ENCODE measurements around the gene PAPPA2. TPM values are rescaled to one million over a fixed set of nuclear protein-coding genes. Genes with fewer than 3 reads are reported as not detected.

PAPPA2 gene
- total RNA-seq, 2 experiments from 2014 or later = 0.19 to 0.37 TPM

DNA sequence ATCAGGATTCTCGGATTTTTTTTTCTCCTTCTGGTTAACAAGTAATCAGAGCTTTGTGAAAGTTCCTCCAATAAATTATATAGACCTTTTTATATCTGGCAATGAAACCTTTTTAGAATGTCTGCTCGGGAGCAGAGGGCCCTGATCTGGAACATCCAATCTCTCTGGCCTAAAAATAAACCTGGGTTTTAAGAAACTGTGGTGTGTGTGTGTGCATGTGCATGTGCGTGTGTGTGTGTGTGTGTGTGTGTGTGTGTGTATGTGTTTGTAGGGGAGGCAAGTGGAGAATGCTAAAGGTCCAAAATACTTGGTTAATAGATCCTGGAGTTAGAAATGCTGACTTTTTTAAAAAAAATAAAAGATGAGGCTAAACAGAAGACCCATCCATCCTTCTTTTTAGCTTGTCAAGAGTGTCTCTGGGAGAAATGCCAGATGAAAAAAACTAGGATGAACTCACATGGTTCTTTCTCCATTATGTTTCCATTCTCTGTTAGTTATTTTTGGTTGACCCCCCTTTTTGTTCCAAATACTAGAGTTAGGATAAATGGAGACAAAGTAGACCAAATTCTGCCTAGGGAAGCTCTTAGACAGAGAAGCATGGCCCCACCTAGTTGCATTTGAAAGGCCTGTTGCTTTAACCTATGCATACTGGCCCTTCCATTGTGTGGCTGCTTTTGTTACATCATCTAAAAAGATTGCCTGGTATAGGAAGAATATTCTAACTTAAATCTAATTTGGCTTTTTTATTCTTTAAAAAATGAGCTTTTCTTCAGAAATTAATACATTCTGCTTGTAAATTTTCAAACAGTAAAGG, 175.9 kb downstream of the PAPPA2 start:
- no peaks in the 10 kb centered on the region for H3K36me3 Mint-ChIP-seq (ENCODE audit: low read depth)
- no peak for DNase-seq
- no peak overlapping the region for H3K27ac Mint-ChIP-seq
- no peaks in the 10 kb centered on the region for H3K27me3 Mint-ChIP-seq (ENCODE audit: low read depth)
- peaks cover 4% of the 10 kb centered on the region for H3K9me3 Mint-ChIP-seq
- intact Hi-C loops (cut with micrococcal nuclease) = no loop called here
- no peak overlapping the region for H3K4me3 Mint-ChIP-seq
- no peaks in the 10 kb centered on the region for H3K4me1 Mint-ChIP-seq (ENCODE audit: low read depth)
- CTCF ChIA-PET = no interaction called here

DNA sequence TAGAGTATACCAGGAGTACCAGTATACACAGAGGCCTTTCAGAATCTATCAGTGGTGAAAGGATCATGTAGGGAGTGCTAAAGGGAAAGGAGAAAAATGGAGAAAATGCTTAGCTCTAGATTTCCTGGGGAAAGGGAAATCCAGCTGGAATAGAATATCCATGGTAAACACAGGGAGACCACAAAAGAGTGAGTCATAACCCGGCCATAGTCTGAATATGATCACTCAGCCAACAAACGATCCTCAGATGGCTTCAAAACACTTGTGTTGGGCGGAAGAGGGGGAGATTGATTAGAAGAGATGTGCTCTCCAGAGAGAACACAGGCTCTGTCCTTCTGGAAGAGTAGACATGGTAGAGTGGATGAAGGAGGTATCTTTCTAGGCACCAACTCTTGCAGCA, 180.6 kb downstream of the PAPPA2 start:
- no peaks in the 10 kb centered on the region for H3K36me3 Mint-ChIP-seq (ENCODE audit: low read depth)
- no peak overlapping the region for H3K4me3 Mint-ChIP-seq
- H3K27me3 Mint-ChIP-seq (ENCODE audit: low read depth) = no peaks in the 10 kb centered on the region
- H3K9me3 Mint-ChIP-seq = peaks cover 10% of the 10 kb centered on the region
- H3K4me1 Mint-ChIP-seq (ENCODE audit: low read depth) = no peaks in the 10 kb centered on the region
- intact Hi-C loops (cut with micrococcal nuclease) = no loop called here
- DNase-seq = no peak
- CTCF ChIA-PET = interaction anchor here (0.7 to 1.2 kb wide), 3 partner anchors 48 to 996 kb away, joined by 4 read pairs; no protein-coding TSS in a partner anchor
- no peak overlapping the region for H3K27ac Mint-ChIP-seq

DNA sequence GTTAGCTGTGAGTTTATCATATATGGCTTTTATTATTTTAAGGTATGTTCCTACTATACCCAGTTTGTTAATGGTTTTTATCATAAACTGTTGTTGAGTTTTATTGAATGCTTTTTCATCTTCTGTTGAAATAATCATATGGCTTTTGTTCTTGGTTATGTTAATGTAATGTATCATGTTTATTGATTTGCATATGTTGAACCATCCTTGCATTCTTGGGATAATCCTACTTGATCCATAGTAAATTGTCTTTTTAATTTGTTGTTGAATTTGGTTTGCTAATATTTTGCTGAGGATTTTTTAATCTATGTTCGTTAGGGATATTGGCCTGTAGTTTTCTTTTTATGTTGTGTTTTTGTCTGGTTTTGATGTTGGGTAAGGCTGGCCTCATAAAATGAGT, 185.6 kb downstream of the PAPPA2 start:
- intact Hi-C loops (cut with micrococcal nuclease) = no loop called here
- no peak overlapping the region for H3K27ac Mint-ChIP-seq
- H3K9me3 Mint-ChIP-seq = peaks cover 32% of the 10 kb centered on the region
- H3K4me3 Mint-ChIP-seq = no peak overlapping the region
- no peaks in the 10 kb centered on the region for H3K27me3 Mint-ChIP-seq (ENCODE audit: low read depth)
- H3K4me1 Mint-ChIP-seq (ENCODE audit: low read depth) = no peaks in the 10 kb centered on the region
- CTCF ChIA-PET = no interaction called here
- H3K36me3 Mint-ChIP-seq (ENCODE audit: low read depth) = no peaks in the 10 kb centered on the region
- no peak for DNase-seq

DNA sequence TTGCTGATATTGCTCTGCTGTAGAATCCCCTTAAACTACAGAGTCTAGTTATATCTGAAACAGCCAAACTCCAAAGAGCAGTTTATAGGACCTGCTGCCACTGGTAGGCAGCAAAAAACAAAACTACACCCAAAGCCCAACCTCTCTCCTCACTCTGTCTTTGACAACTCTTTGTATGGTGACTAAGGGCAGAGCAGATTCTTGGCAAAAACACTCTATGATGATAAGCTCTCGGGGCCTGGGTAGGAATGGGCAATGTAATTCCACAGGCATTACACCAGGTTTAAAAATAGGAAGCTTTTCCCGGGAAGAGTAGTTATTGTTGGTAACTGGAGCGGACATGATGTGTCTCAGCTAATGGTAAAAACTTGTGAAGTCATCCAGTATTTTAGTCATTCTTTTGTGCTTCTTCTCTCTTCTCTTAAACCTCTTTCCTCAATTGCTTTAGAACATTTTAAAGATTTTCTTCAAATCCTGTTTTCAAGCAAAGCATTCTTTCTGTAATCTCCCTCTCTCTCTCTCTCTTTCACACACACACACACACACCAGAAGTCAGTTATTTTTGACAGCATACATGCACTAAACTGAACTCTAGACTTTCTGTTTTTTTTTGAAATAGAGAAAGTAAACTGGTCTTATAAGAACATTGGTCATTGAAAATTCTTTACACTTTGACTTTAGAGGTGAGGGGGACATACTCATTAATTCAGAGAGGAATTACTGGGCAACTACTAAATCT, 193.5 kb downstream of the PAPPA2 start:
- H3K27ac Mint-ChIP-seq = no peak overlapping the region
- H3K4me3 Mint-ChIP-seq = no peak overlapping the region
- peaks cover 5% of the 10 kb centered on the region for H3K27me3 Mint-ChIP-seq (ENCODE audit: low read depth)
- H3K9me3 Mint-ChIP-seq = peaks cover 15% of the 10 kb centered on the region
- intact Hi-C loops (cut with micrococcal nuclease) = no loop called here
- CTCF ChIA-PET = no interaction called here
- no peak for DNase-seq
- no peaks in the 10 kb centered on the region for H3K36me3 Mint-ChIP-seq (ENCODE audit: low read depth)
- H3K4me1 Mint-ChIP-seq (ENCODE audit: low read depth) = no peaks in the 10 kb centered on the region

DNA sequence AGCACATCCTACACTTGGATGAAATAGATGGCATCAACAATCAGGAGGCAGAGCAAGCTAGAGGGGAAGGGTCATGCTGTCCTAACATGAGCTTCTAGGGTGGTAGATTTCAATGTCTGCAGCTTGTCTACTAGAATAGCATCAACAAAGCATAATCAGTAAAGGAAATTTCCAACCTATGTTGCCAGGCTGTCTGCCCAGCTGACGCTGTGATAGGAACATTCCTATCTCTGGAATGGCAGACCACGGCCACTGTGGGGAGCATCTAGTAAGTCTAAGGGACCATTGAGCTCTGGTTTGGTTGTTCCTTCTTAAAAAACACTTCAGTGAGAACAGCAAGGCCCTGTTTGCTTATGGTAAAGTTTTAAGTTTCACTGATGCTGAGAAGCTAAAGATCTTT, 206.8 kb downstream of the PAPPA2 start:
- Mint-ChIP-seq H3K4me1 (ENCODE audit: low read depth) (no peaks in the 10 kb centered on the region), H3K27me3 (ENCODE audit: low read depth) (peaks cover 2% of the 10 kb centered on the region), H3K9me3 (peaks cover 2% of the 10 kb centered on the region), H3K36me3 (ENCODE audit: low read depth) (no peaks in the 10 kb centered on the region), H3K27ac (no peak overlapping the region), H3K4me3 (no peak overlapping the region)
- CTCF ChIA-PET = no interaction called here
- DNase-seq = no peak
- intact Hi-C loops (cut with micrococcal nuclease) = no loop called here

DNA sequence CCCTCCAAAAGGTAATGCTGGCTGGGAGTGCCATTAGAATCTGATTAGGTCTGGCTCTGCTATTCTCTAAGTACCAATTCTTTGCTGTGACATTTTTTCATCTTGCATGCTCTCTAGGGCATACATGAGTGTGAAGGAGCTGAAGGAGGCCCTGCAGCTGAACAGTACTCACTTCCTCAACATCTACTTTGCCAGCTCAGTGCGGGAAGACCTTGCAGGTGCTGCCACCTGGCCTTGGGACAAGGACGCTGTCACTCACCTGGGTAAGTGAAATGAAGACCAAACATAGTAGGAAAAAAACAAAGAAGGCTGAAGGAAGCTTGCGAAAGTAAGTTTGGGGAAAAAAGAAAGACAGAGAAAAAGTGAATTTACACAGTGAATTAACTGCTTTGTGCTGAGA, 207.9 kb downstream of the PAPPA2 start:
- H3K9me3 Mint-ChIP-seq = peaks cover 2% of the 10 kb centered on the region
- H3K4me3 Mint-ChIP-seq = no peak overlapping the region
- CTCF ChIA-PET = no interaction called here
- H3K27me3 Mint-ChIP-seq (ENCODE audit: low read depth) = peaks cover 2% of the 10 kb centered on the region
- H3K36me3 Mint-ChIP-seq (ENCODE audit: low read depth) = no peaks in the 10 kb centered on the region
- H3K27ac Mint-ChIP-seq = no peak overlapping the region
- DNase-seq = no peak
- H3K4me1 Mint-ChIP-seq (ENCODE audit: low read depth) = no peaks in the 10 kb centered on the region
- intact Hi-C loops (cut with micrococcal nuclease) = no loop called here

DNA sequence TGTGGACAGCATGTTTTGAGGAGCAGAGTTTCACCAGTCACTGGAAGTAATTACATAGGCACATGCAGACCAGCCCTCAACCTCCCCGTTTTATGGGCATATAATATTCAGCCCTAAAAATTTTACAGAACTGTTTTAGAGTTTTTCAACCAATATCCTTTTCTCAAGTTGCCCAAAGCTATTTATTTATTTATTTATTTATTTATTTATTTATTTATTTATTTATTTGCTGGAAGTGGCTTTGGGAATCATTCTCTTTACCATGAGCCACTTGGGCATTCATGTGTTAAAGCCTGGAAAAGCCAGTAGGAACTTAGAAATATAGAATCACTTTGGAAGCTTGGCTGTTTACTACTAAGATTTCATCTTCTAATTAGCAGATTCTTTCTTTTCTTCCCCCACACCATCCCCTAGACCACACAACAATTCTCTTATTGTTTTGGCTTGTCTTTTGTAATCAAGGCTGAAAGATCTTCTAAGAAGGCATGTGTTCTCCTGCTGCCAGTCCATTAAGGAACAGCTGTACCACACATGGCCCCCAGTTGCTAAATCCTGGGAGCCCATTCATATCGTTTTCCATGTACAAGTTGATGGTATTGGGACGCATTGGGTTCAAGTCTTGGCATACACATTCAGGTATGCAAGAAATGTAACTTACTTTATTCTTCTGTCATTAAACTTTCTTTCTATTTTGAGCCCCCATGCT, 220.0 kb downstream of the PAPPA2 start:
- Mint-ChIP-seq H3K36me3 (ENCODE audit: low read depth) (no peaks in the 10 kb centered on the region), H3K27me3 (ENCODE audit: low read depth) (no peaks in the 10 kb centered on the region), H3K4me3 (no peak overlapping the region), H3K27ac (no peak overlapping the region), H3K4me1 (ENCODE audit: low read depth) (no peaks in the 10 kb centered on the region), H3K9me3 (no peaks in the 10 kb centered on the region)
- CTCF ChIA-PET = interaction anchor here (1.9 kb wide), 1 partner anchor 122 kb away, joined by 5 read pairs; no protein-coding TSS in a partner anchor
- no peak for DNase-seq
- intact Hi-C loops (cut with micrococcal nuclease) = no loop called here

DNA sequence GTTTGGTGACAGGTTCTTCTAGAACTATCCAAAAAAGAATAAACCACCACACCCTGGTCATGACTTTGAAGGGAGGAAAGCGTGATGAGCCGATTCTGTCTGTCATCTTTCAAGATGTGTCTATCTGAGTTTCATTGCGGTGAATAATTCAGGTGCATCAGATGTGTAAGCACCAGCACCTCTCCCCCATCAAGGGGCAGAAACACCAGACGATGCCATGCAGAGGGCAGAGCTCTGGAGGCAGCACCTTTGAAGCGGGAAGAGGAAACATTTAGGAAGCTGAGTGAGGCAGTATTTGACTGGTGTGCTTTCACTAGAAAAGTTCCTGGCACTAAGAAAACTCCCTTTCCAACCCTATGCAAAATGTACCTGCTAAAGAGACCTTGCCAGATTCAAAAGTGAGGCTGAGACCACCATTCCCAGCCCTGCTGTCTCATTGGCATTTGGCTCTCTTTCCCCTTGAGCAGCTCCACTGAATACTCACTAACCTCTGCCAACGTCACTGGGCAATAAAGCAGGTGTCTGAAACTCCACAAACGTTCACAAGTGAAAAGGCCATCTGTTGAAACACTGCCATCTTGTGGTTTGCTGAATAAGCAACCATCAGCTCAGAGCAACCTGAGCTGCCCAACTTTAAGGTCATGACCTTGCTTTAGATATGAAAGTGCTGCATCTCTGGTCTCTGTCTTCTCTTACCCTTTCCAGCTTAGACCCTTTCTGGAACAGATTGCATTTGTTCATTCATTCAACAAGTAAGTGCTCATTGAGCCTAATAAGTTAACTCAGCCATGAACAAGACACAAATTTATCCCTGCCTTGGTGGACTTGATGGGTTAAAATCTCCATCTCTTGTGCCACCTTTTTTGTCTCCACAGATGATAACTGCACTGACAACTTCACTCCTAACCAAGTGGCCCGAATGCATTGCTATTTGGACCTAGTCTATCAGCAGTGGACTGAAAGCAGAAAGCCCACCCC, 228.6 kb downstream of the PAPPA2 start:
- Mint-ChIP-seq H3K9me3 (no peaks in the 10 kb centered on the region), H3K4me3 (no peak overlapping the region), H3K4me1 (ENCODE audit: low read depth) (no peaks in the 10 kb centered on the region), H3K27me3 (ENCODE audit: low read depth) (no peaks in the 10 kb centered on the region), H3K27ac (no peak overlapping the region), H3K36me3 (ENCODE audit: low read depth) (no peaks in the 10 kb centered on the region)
- intact Hi-C loops (cut with micrococcal nuclease) = loop anchor here (1.0 to 5.0 kb wide), 3 partner anchors 131 to 1319 kb away; no protein-coding TSS in a partner anchor
- CTCF ChIA-PET = interaction anchor here (0.6 to 2.4 kb wide), 8 partner anchors 11 to 319 kb away, joined by 3 to 12 read pairs (median 4); no protein-coding TSS in a partner anchor
- peak; percentile 21 for DNase-seq

DNA sequence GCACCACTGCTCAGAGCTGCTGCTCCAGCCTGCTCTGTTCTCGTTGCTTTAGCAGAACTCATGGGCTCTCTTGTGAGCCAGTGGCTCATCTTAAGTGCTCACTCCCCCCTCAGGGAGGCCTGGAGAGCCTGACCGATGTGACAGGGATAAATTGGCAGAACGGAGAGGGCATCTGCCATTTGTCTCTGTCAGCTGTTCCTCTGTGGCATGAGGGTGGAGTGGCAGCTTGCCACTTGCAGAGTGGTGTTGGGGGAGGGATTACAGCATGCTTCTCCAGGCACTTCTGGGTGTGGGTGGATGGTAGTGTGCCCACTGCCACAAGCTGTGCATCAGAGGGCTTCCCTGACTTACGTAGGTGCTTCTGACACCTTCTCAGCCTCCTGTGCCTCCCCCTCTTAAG, 229.5 kb downstream of the PAPPA2 start:
- intact Hi-C loops (cut with micrococcal nuclease) = loop anchor here (5.0 kb wide), 1 partner anchor 1320 kb away; no protein-coding TSS in a partner anchor
- CTCF ChIA-PET = no interaction called here
- Mint-ChIP-seq H3K27ac (no peak overlapping the region), H3K9me3 (no peaks in the 10 kb centered on the region), H3K27me3 (ENCODE audit: low read depth) (no peaks in the 10 kb centered on the region), H3K4me1 (ENCODE audit: low read depth) (no peaks in the 10 kb centered on the region), H3K4me3 (no peak overlapping the region), H3K36me3 (ENCODE audit: low read depth) (no peaks in the 10 kb centered on the region)
- no peak for DNase-seq

DNA sequence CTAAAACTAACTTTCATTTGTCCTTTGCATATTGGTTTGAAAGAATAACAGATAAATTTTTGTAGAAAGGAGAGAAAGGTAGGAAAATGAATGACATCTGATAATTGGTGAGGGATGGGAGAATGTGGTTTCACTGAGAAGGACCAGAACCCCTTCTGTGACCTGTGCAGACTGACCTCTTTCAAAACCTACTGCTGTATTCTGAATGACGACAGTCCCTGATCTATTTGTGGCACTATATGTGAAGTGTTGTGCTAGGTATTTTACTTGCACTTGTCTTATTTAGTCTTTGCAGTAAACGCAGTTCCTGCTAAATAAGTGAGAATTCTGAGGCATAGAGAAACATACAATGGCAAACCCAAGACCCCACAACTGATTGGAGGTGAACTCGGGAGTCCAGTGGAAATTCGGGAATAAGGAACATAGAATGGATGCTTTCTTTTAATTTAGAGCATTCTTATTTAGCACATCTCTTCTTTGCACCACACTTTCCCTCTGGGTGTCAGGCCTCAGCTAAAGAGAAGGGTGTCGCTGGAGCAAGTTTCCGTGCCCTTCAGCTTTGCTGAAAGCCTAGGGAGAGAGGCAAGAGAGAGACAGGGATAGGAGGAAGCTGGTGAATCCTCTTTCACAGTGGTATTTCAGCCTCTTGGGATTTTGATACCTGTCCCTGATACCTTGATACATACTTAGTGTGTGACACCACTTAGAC, 230.2 kb downstream of the PAPPA2 start:
- CTCF ChIA-PET = no interaction called here
- Mint-ChIP-seq H3K4me3 (no peak overlapping the region), H3K4me1 (ENCODE audit: low read depth) (no peaks in the 10 kb centered on the region), H3K27me3 (ENCODE audit: low read depth) (no peaks in the 10 kb centered on the region), H3K36me3 (ENCODE audit: low read depth) (no peaks in the 10 kb centered on the region), H3K27ac (no peak overlapping the region), H3K9me3 (no peaks in the 10 kb centered on the region)
- no peak for DNase-seq
- intact Hi-C loops (cut with micrococcal nuclease) = loop anchor here (5.0 kb wide), 1 partner anchor 1321 kb away; no protein-coding TSS in a partner anchor

DNA sequence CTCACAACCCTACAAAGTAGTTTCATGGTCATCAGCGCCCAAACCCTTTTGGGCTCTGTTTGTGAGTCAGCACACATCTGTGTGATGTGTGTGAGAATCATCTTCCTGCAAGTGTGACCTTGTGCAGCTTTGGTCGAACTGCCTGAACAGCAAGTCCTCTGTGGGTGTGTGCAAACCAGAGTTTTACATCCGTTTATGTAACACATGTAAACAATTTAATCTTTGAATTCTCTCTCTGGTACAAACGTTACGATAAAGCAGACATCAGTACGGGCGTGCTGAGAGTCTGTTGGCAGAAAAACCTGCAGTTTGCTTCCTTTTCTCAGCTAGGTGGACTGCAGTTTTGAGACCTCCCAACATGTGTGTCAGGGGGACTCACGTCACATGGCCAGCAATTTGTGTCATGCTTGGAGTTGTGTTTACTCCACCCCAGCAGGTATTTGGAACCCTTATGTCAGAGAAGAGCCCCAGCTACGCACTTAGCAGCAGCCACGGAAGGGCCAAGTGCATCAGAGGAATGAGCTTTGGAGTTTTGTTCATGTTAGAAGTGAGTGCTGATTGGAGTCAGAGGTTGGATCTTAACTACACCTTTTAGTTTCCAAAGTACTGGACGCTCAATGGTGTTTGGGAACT, 230.8 kb downstream of the PAPPA2 start:
- no peaks in the 10 kb centered on the region for H3K27me3 Mint-ChIP-seq (ENCODE audit: low read depth)
- no peak overlapping the region for H3K27ac Mint-ChIP-seq
- H3K9me3 Mint-ChIP-seq = no peaks in the 10 kb centered on the region
- H3K36me3 Mint-ChIP-seq (ENCODE audit: low read depth) = no peaks in the 10 kb centered on the region
- DNase-seq = no peak
- no peak overlapping the region for H3K4me3 Mint-ChIP-seq
- intact Hi-C loops (cut with micrococcal nuclease) = loop anchor here (5.0 kb wide), 1 partner anchor 1322 kb away; no protein-coding TSS in a partner anchor
- CTCF ChIA-PET = no interaction called here
- H3K4me1 Mint-ChIP-seq (ENCODE audit: low read depth) = no peaks in the 10 kb centered on the region

Data from activated naive CD4-positive, alpha-beta T cell treated with anti-CD3 and anti-CD28 coated beads for 36 hours (primary cell).